HTERT RPE-1 (cell line): ENCODE data around the gene CNGA2.

Source experiments
- in situ Hi-C: fragments of 300-500 bp; cut with MboI; formaldehyde crosslinking; loops from 4 replicates; pipeline ENCODE4 v1.14.3; 2020; ENCODE audit warnings: low sequenced_read_pairs

CNGA2 gene

GRCh38 chrX:151746502-151746901 lies 12.0 kb downstream of the CNGA2 start:
- in situ Hi-C loops: no loop called here

- in situ Hi-C loops: no loop called here
Observed at GRCh38 chrX:151750511-151750910, 16.0 kb downstream of the CNGA2 start.

GRCh38 chrX:151752847-151753246 lies 18.3 kb downstream of the CNGA2 start:
- in situ Hi-C loops: no loop called here

- in situ Hi-C loops: no loop called here
Observed at GRCh38 chrX:151753313-151754046, 18.9 kb downstream of the CNGA2 start.

GRCh38 chrX:151754047-151754429 lies 19.5 kb downstream of the CNGA2 start:
- in situ Hi-C loops: no loop called here

- in situ Hi-C loops: no loop called here
Observed at GRCh38 chrX:151754641-151755215, 20.2 kb downstream of the CNGA2 start.

- in situ Hi-C loops: no loop called here
Observed at GRCh38 chrX:151759041-151759708, 24.6 kb downstream of the CNGA2 start.

GRCh38 chrX:151762802-151763201 lies 28.3 kb downstream of the CNGA2 start:
- in situ Hi-C loops: no loop called here

- in situ Hi-C loops: no loop called here
Observed at GRCh38 chrX:151763711-151764110, 29.2 kb downstream of the CNGA2 start.

GRCh38 chrX:151765026-151765425 lies 30.5 kb downstream of the CNGA2 start:
- in situ Hi-C loops: no loop called here

GRCh38 chrX:151771726-151772125 lies 37.2 kb downstream of the CNGA2 start:
- in situ Hi-C loops: no loop called here

GRCh38 chrX:151773434-151773833 lies 38.9 kb downstream of the CNGA2 start:
- in situ Hi-C loops: no loop called here

- in situ Hi-C loops: no loop called here
Observed at GRCh38 chrX:151774421-151774820, 39.9 kb downstream of the CNGA2 start.

GRCh38 chrX:151776181-151776731 lies 41.7 kb downstream of the CNGA2 start:
- in situ Hi-C loops: no loop called here

- in situ Hi-C loops: no loop called here
Observed at GRCh38 chrX:151776936-151777335, 42.4 kb downstream of the CNGA2 start.

GRCh38 chrX:151779258-151779657 lies 44.7 kb downstream of the CNGA2 start:
- in situ Hi-C loops: no loop called here

- in situ Hi-C loops: no loop called here
Observed at GRCh38 chrX:151780621-151781020, 46.1 kb downstream of the CNGA2 start.

GRCh38 chrX:151789179-151789800 lies 54.7 kb downstream of the CNGA2 start:
- in situ Hi-C loops: no loop called here

- in situ Hi-C loops: no loop called here
Observed at GRCh38 chrX:151790481-151791160, 56.1 kb downstream of the CNGA2 start.

- in situ Hi-C loops: no loop called here
Observed at GRCh38 chrX:151791961-151792360, 57.4 kb downstream of the CNGA2 start.

GRCh38 chrX:151792505-151792904 lies 58.0 kb downstream of the CNGA2 start:
- in situ Hi-C loops: no loop called here
